ENCODE results near the gene FAM184A.

DNA sequence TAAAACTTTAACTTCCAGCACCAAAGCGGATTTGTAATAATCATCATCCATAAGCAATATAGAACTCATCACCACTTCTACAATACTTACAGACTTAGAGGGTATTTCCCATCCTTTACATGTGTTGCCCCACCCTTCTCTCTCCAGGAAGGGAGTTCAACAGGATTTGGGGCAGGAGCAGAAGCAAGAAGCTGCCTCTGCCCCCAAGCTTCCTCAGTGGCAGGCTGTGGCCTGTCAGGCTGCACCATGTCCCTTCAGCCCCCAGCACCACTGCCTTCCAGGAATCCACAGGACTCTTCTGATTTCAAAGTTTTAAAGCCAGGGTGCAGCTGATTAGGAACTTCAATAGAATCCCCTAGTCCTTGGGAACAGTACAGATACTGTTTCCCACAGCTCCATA is 106.8 kb downstream of the FAM184A start:
- no peak for TF ChIP-seq ZNF607 (CRISPR knock-in tag; IDR thresholded peaks at IDR 0.05; ENCODE audit: borderline replicate concordance)
- no peak for TF ChIP-seq FOXK2 (IDR thresholded peaks at IDR 0.05)
- TF ChIP-seq, protein P1, sequence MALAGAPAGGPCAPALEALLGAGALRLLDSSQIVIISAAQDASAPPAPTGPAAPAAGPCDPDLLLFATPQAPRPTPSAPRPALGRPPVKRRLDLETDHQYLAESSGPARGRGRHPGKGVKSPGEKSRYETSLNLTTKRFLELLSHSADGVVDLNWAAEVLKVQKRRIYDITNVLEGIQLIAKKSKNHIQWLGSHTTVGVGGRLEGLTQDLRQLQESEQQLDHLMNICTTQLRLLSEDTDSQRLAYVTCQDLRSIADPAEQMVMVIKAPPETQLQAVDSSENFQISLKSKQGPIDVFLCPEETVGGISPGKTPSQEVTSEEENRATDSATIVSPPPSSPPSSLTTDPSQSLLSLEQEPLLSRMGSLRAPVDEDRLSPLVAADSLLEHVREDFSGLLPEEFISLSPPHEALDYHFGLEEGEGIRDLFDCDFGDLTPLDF (CRISPR knock-in tag; IDR thresholded peaks at IDR 0.05): no peak
- TF ChIP-seq, protein P2, sequence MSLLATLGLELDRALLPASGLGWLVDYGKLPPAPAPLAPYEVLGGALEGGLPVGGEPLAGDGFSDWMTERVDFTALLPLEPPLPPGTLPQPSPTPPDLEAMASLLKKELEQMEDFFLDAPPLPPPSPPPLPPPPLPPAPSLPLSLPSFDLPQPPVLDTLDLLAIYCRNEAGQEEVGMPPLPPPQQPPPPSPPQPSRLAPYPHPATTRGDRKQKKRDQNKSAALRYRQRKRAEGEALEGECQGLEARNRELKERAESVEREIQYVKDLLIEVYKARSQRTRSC (CRISPR knock-in tag; IDR thresholded peaks at IDR 0.05; ENCODE audit: low read depth): no peak
